Activated CD4-positive, CD25-positive, alpha-beta regulatory T cell (primary cell): ENCODE data around the gene LAMB3.

ENCODE experiments used
- DNase-seq, 4 experiments: peaks; one replicate each; lab custom pipeline; 2025; lab: John Stamatoyannopoulos, UW

LAMB3 gene

GRCh38 chr1:209617755-209618154 lies 34.5 kb downstream of the LAMB3 start:
- no peak for DNase-seq

GRCh38 chr1:209617047-209617673 lies 35.1 kb downstream of the LAMB3 start:
- DNase-seq = no peak

- DNase-seq = no peak
Measured at GRCh38 chr1:209616366-209617046, 35.7 kb downstream of the LAMB3 start.

- DNase-seq = no peak
Measured at GRCh38 chr1:209614906-209615305, 37.3 kb downstream of the LAMB3 start.

- DNase-seq = no peak
Measured at GRCh38 chr1:209614151-209614420, 38.1 kb downstream of the LAMB3 start.

- DNase-seq = no peak
Measured at GRCh38 chr1:209613400-209614150, 38.6 kb downstream of the LAMB3 start.

- no peak for DNase-seq
Measured at GRCh38 chr1:209612646-209613399, 39.4 kb downstream of the LAMB3 start.

- no peak for DNase-seq
Measured at GRCh38 chr1:209611771-209612570, 40.3 kb downstream of the LAMB3 start.

- no peak for DNase-seq
Measured at GRCh38 chr1:209610631-209610905, 41.7 kb downstream of the LAMB3 start.

GRCh38 chr1:209609791-209610630 lies 42.2 kb downstream of the LAMB3 start:
- no peak for DNase-seq

GRCh38 chr1:209609041-209609790 lies 43.0 kb downstream of the LAMB3 start:
- no peak for DNase-seq

- no peak for DNase-seq
Measured at GRCh38 chr1:209607795-209608178, 44.4 kb downstream of the LAMB3 start.

GRCh38 chr1:209607102-209607794 lies 45.0 kb downstream of the LAMB3 start:
- DNase-seq = no peak

GRCh38 chr1:209603877-209604276 lies 48.3 kb downstream of the LAMB3 start:
- no peak for DNase-seq

GRCh38 chr1:209601809-209602657 lies 50.2 kb downstream of the LAMB3 start:
- no peak for DNase-seq

GRCh38 chr1:209600541-209600940 lies 51.7 kb downstream of the LAMB3 start:
- no peak for DNase-seq

GRCh38 chr1:209598227-209598626 lies 54.0 kb downstream of the LAMB3 start:
- no peak for DNase-seq

GRCh38 chr1:209597499-209597898 lies 54.7 kb downstream of the LAMB3 start:
- DNase-seq = no peak
